Right forelimb (tissue), 1 donor: ENCODE results near the gene MXRA8.
"Not testable (repeated sequence)": the region's sequence is repeated elsewhere in the genome, so short reads cannot be mapped to it uniquely, and the experiment has no call there.

ENCODE experiments used
- DNase-seq: peaks from one replicate; pipeline ENCODE4 v3.0.0-alpha.2; 2018

The MXRA8 gene

DNA sequence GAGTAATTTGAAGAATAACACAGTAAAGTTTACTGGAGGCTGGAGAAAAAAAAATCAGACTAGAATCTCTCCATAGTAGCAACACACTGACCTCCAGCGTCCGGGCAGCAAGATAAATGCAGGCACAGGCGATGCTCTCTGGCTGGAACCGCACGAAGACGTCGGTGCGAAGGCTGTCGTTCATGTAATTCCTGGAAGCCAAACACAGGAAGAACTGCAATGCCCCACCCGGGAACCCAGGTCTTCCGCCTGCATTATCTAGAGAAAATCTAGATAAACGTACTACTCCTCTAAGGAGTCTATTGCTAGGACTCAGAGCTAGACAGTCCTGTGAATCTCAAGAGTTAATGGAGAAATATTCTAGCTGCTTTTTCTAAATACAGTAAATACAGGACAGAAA is 32.3 kb upstream of the MXRA8 start:
- no peak for DNase-seq

DNA sequence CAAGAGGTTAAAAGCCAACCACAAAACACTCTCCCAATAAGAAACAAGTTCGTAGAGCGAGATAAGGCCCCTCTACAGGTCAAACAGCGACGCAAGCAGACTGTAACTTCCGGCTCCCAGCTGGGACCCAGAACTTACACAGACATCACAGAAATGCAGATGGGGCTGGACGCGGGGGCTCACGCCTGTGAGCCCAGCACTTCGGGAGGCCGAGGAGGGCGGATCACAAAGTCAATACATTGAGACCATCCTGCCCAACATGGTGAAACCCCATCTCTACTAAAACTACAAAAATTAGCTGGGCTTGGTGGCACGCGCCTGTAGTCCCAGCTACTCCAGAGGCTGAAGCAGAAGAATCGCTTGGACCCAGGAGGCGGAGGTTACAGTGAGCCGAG is 29.7 kb upstream of the MXRA8 start:
- DNase-seq, result no peak

DNA sequence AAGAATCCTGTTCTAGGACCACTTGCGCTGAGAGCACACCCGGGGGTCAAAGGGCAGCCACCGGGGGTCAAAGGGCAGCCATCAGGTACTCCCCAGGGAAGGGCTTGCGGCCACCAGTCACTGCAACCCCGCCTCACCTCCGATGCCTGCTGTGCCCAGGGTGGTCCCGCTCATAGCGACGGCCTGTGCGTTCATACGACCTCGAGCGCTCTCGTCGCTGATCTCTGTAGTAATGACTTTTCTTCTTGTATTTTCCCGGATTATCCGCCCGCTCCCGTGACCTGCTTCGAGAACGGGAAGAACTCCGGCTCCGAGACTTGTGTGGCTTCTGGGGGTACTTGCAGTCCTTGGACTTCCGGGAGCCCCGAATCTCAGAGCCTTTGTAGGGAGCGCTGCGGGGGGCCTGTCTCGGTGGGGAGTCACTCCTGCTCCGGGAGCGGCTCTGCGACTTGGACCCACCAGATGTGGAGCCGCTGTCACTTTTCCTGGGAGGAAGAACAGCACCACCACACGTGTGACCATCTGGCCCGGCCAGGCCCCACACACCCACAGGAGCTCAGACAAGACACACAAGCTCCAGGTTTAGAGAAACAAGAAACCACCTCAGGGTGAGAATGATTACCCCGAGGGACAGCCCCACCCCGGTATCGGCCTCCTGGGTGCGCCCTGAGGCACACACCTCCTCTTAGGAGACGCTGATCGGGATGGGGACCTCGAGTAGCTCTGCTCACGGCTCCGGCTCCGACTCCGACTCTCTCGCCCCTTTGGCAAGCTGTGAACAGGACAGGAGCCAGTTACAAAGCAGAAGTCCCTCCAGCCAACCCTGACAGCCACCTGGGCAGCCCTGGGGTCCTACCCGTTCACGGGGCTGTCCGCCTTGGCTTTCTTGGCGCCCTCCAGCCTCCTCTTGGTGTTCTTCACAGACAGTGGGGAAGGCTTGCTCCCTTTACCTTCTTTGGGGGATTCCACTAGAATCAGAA is 29.0 kb upstream of the MXRA8 start:
- no peak for DNase-seq

- no peak for DNase-seq
These were observed 27.6 kb upstream of the MXRA8 start for GRCh38 chr1:1385931-1386330.

- not testable (repeated sequence) for DNase-seq
These were observed 27.0 kb upstream of the MXRA8 start for GRCh38 chr1:1385339-1385738.

- no peak for DNase-seq
These were observed 22.9 kb upstream of the MXRA8 start for GRCh38 chr1:1381294-1381693.

DNA sequence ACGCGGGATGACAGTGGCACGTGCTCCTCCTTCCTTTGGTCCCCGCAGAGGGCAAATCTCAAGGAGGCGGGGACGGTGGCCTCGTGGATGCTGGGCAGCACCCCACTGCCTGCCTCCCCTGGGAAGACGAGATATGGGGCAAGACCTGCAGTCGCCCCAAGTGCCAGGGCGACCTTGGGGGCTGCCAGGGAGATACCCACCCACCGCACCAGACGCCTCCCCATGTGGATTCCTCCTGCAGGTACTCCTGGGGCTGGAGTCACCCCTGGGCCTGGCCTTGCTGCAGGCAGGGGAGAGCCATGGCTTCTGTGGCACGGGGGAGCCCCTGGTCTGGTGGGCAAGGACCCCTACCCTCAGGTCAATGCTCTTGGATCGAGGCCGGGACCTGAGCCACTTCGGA is 22.5 kb upstream of the MXRA8 start:
- DNase-seq, result no peak

DNA sequence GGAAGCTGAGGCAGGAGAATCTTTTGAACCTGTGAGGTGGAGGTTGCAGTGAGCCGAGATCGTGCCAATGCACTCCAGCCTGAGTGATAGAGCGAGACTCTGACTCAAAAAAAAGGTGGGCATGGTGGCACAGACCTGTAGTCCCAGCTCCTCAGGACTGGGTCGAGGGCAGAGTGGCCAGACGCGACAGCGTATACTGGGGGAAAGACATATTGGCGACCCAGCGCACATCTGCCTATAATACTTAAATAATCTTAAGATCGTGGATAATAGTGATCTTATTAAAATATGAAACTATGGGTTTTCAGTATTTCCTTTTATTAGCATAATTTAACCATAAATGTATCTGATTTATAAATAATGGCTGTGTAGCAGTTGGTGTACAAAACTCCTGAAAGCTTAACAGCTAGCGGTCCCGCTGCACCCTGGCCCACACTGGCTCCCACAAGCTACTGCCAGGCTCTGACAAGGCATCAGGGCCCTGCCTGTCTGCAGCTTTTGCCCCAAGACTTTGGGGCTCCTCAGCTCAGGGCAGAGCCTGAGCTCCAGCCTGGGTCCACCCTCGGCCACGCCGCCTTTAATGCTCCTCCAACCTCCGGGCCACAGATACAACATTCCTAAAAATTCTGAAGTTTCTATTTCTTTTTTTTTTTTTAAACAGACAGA is 19.3 kb upstream of the MXRA8 start:
- DNase-seq, result no peak

DNA sequence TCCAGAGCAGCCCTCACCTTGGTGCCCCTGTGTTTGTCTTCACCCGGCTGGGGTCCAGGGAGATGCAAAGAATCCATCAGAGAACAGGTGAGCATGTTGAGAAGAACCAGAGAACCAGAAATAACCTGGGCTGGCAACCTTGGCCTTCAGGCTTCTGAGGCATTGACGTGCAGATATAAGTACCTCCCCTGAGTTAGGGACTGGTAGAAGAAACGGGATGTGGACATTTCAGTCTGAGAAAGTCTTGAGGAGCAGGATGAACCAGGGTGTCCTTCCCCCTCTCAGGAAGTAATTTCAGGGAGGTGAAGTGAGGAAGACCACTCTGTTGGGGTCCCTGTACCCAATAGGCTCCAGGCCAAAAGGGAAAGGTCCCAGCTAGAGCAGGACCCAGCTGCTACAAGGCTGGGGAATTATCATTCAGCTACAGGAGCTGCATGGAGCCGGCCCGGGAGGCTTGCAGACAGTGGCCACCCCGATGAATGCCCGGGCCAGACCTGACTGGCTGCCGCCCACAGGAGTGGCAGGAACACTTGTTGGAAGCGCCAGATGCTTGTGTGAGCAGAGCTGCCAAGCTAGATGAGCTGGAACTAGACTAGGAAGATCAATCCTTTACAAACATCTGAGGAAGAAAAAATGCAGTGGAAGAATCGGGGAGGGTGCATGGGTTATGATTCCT is 18.3 kb upstream of the MXRA8 start:
- no peak for DNase-seq

DNA sequence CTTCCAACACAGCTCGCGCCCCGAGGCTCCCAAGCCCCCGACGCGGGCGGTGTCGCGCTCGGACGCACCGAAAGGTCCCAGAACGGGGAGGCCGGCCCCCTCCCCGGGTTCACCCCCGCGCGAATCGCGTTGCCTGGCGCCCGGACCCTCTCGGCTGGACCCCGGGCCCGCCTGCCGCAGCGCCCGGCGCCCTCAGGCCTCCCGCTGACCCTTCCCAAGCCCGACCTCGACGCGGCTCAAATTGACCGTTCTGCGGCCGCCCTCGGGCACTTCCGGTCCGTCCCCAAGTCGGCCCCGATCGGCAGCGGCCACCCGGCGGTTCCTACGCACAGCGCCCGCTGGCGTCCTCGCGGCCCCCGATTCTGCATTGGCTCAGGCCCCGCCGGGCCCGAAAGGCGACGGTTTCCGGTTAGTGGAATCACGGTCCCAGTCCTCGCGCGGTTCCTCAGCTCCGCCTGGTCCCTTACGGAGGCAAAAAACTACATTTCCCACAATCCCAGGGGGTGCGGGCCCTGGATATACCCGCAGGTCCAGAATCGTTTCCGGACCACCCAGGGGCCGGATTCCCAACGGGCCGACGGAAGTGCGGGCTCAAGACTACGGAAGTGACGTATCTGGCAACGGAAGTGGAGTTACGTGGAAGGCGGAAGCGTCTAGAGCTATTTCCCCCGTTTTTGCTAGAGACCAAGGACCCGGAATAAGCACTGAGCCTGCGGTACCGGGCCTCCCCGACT is 16.7 kb upstream of the MXRA8 start, which contains the start of gene AURKAIP1:
Gene AURKAIP1 (minus strand): TSS at position 279 of the 734 bp plus-strand sequence. CDS start 451 bp downstream, outside the sequence.
- DNase-seq, result peak; percentile 98

- DNase-seq, result no peak
These were observed 16.2 kb upstream of the MXRA8 start for GRCh38 chr1:1374589-1374928.

DNA sequence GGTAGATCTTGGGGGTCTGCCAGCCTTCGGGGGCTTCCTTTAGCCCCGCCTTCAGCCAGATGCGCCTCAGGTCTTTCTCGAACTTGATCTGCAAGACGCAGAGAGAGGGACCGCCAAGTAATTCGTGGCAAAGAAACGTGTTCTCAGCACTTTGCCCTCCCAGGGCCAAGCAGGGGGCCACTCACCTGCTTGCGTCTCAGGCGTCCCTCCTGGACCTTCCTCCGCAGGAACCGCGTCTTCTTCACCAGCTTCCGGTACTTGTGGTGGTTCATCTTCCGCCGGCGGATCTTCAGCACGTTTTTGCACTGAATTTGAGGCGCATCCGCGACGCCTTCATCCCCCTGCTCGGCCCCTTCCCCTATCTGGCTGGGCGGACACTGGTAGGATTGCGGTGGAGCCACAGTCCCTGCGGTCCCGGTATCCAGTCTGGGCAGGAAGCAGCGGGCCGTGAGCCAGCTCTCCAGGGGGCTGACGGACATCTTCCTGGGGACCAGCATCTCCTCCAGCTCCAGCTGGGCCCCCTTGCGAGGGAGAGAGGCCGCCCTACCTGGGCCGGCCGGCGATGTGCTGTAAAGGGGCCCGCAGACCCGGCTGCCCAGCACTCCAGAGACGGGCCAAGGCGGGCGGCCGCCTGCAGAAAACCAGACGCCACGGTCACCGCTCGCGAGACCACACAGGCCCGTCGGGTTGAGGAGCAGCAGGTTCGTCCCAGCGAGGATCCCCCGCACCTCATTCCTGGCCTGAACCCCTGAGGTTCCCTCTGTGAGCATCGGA is 15.6 kb upstream of the MXRA8 start:
- DNase-seq, result no peak

GRCh38 chr1:1373051-1373814 is 14.9 kb upstream of the MXRA8 start:
- DNase-seq, result no peak

GRCh38 chr1:1371746-1372711 is 13.7 kb upstream of the MXRA8 start:
- peak; percentile 85 for DNase-seq

GRCh38 chr1:1371364-1371745 is 13.0 kb upstream of the MXRA8 start:
- DNase-seq, result no peak

DNA sequence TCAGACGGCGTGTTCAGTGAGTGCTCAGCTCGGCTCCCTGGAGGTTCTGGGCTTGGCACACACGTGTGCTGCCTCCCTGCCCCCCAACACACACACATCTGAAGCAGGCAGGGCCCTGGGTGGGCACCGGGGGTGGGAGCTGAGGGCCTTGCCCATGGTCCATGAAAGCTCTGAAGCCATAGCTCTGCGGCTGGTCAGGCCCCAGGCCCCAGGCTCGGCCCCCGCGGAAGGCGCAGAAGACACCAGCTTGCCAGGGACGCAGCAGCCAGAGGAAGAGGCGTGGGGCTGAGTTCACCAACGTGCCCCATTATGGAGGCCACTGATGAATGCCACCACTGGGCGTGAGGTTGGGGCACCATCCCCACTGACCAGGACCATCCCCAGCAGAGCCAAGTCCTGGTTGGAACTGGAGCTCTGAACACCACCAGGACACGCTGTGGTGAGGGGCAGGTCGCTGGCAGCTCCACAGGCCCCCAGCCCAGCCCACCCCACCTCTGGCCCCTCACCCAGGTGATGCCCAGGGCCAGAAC is 12.5 kb upstream of the MXRA8 start:
- DNase-seq, result no peak

GRCh38 chr1:1370094-1370493 is 11.7 kb upstream of the MXRA8 start:
- DNase-seq, result not testable (repeated sequence)

DNA sequence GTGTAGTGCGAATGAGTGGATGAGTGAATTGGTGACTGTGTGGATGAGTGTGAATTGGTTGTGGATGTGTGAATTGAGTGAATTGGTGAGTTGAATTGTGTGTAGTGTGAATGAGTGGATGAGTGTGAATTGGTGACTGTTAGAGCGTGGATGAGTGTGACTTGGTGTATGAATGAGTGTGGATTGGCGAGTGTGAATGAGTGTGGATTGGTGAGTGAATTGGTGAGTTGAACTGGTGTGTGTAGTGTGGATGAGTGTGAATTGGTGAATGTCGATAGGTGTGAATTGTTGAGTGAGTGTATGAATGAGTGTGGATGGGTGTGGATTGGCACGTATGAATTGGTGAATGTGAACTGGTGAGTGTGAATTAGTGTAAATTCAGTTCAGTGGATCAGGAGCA is 9.0 kb upstream of the MXRA8 start:
- DNase-seq, result no peak

- no peak for DNase-seq
These were observed 8.3 kb upstream of the MXRA8 start for GRCh38 chr1:1366699-1367066.
